SIG-M5 treated with dmso at 0.1 percent for 504 hours (cell line): ENCODE data around the gene TRPT1.
"Not testable (repeated sequence)": the region's sequence is repeated elsewhere in the genome, so short reads cannot be mapped to it uniquely, and the experiment has no call there.

Experiments
- DNase-seq: peaks from one replicate; lab custom pipeline; 2025; ENCODE audit not compliant: unreplicated experiment; lab: John Stamatoyannopoulos, UW

The TRPT1 gene

GRCh38 chr11:64258946-64259532 is 33.1 kb upstream of the TRPT1 start:
- no peak for DNase-seq

DNA sequence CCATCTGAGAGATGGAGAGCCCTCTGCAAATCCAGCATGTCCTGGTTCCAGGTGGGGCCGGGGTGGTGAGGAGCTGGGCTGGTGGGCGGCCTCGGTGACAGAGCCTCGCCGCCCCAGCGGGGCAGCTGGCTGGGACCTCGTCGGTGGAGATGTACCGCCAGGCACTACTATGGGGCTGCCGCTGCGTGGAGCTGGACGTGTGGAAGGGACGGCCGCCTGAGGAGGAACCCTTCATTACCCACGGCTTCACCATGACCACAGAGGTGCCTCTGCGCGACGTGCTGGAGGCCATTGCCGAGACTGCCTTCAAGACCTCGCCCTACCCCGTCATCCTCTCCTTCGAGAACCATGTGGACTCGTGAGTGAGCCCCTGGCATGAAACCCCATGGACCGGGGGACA is 32.4 kb upstream of the TRPT1 start:
- no peak for DNase-seq

- DNase-seq, result no peak
Measured at GRCh38 chr11:64256300-64256699, 30.3 kb upstream of the TRPT1 start.

GRCh38 chr11:64255135-64256128 is 29.4 kb upstream of the TRPT1 start:
- DNase-seq, result no peak

- DNase-seq, result no peak
Measured at GRCh38 chr11:64254326-64254725, 28.3 kb upstream of the TRPT1 start.

- no peak for DNase-seq
Measured at GRCh38 chr11:64253481-64253880, 27.5 kb upstream of the TRPT1 start.

DNA sequence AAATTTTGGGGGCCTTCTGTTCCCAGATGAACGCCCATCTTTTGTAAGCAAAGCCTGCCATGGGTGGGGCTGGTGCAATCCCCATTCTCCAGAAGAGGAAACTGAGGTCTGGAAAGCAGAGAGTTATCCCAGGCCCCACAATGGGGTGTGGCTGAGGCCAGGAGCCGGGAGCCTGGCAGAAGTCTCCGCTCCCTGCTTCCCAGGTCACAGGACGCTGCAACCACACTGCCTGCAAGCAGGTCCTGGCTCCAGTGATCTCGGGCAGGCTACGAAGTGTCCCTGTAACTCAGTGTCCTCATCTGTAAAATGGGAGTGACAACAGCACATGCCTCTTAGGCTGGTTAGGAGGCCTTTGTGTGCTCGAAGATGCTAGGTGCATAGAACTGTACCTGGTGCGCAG is 27.1 kb upstream of the TRPT1 start:
- no peak for DNase-seq

DNA sequence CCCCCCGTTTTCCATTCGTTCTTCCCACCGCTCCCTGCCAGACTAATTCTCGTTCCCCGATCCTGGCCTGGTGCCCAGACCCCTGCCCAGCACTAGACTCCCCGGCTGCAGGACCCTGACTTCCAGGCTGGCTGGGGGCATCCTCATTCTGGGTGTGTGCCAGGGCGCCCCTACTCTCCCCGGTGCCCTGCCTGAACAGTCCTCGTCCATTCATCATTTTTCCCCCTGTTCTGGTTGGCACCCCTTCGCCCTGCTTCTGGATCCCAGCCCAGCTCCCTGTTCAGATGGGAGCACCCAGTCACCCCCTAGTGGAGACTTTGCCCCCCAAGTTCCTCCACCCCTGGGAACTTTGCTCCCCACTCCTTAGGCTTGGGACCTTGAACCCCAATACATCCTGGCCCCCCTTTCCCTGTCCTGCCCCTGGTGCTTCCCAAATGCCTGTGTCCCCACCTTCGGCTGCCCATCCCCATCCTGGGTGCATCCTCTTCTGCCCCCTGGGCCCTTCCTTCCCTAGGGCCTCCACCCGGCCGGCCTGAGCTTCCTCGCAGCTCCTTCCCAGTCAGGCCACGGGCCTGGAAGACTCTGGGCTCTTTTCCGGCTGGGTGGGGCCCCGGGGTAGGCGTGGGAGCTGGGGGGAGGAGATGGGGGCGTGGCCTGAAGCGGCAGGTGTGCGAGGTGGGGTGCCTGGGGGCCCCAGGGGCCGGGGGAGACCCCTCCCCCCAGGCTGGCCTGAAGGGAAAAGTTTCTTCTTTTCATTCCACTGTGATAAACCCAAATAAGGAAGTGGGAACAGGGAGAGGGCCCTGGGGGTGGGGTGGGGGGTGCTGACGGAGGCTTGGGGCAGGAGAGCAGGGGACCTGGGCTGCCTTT is 26.3 kb upstream of the TRPT1 start:
- DNase-seq, result peak; percentile 15

DNA sequence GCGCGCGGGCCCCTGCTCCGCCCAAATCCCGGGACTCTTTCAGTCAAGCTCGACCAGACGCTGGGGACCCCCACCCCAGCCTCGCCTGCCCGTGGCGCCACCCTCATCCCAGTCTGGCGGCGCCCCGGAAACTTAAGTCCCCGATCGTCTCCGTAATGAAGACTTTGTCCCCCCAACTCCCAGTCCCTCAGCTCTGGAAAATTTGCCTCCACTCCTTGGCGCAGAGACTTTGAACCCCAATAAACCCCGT is 25.7 kb upstream of the TRPT1 start:
- DNase-seq, result no peak

GRCh38 chr11:64251016-64251752 is 25.2 kb upstream of the TRPT1 start, which contains the start of gene PLCB3:
Gene PLCB3, plus strand, starts transcription at chr11:64251530. Its CDS starts 120 bp downstream, at chr11:64251650.
- DNase-seq, result no peak

GRCh38 chr11:64250415-64251015 is 24.5 kb upstream of the TRPT1 start:
- DNase-seq, result no peak

- DNase-seq, result no peak
Measured at GRCh38 chr11:64249563-64250414, 23.8 kb upstream of the TRPT1 start.

- DNase-seq, result no peak
Measured at GRCh38 chr11:64249038-64249437, 23.1 kb upstream of the TRPT1 start.

GRCh38 chr11:64248578-64248977 is 22.6 kb upstream of the TRPT1 start:
- DNase-seq, result no peak

GRCh38 chr11:64247729-64248531 is 21.9 kb upstream of the TRPT1 start:
- DNase-seq, result no peak

DNA sequence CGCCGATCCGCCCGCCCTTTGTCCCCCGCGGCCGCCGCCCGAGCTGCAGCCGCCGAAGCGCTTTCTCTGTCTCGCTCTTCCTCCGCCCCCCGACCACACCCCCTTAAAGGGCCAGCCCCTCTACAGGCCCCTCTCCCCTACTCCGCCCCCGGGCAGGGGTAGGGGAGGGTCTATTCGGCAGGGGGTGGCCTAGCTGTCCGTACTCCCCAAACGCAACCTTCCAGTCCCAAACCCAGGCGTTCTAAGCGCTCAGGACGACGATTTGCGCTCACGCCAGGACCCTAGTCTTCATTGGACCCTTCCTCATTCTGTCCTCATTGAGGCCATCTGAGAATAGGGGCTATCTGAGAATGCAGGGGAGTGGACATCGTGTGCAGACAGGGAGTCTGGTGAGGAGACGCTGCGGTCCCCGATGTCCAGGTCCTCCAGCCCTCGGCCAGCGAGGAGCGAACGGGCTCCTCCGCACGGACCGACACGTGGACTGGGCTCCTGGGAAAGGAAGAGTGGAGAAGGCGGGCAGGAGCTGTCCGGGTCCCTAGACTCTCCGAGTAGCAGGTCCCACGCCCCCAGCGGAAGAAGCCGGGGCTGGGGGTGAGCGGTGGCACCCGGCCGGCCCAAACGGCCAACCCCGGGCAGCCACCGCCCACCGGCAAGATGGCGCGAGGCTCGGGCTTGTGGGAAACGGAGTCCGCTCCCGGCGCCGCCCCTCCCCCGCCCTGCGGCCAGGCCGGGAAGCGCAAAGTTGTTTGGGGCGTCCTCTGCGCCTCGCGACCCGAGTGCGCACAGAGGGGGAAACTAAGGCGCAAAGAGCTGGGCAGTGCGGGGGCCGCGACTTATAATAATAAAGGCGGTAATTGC is 21.1 kb upstream of the TRPT1 start, which contains the start of gene PPP1R14B:
PPP1R14B (minus strand) TSS at position 73 of the 858 bp plus-strand sequence. CDS start 270 bp downstream, outside the sequence.
- peak; percentile 80 for DNase-seq

DNA sequence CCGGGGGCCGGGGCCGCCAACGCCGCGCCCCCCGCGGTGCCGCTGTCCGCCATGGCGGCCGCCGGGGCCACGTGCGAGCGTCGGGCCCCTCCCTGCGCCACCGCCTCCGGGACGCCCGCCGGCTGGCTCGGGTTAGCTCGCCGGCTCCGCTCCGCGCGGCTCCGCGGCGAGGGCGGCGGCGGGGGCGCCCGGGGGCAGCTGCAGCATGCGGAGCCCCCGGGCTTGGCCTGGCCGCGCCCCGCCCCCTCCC is 20.6 kb upstream of the TRPT1 start:
- not testable (repeated sequence) for DNase-seq
